GF-D8 (cell line): ENCODE results near the gene SSTR1.
A peak's percentile ranks its signal among the peaks of the same experiment; 100 is the strongest.

Experiments used
- DNase-seq: peaks from one replicate; lab custom pipeline; 2025; lab: John Stamatoyannopoulos, UW

Gene SSTR1

DNA sequence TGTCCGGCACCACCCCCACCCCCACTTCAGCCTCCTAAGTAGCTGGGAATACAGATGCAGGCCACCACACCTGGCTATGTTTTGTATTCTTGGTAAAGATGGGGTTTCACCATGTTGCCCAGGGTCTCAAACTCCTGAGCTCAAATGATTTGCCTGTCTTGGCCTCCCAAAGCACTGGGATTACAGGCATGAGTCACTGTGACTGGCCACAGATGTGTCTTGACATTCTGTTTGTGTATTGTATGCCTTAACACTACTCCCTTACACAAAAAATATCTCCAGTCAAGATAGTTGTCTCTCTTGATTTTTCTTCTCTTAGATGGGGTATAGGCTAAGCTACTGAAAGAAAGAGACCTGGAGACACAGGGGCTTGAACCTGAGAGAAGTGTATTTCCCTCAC, 30.6 kb downstream of the SSTR1 start:
- no peak for DNase-seq

GRCh38 chr14:38238878-38239277, 31.2 kb downstream of the SSTR1 start:
- DNase-seq, result no peak

GRCh38 chr14:38243696-38244240, 36.1 kb downstream of the SSTR1 start:
- no peak for DNase-seq

GRCh38 chr14:38248321-38249028, 40.8 kb downstream of the SSTR1 start:
- no peak for DNase-seq

- no peak for DNase-seq
Measured at GRCh38 chr14:38250331-38250730, 42.6 kb downstream of the SSTR1 start.

DNA sequence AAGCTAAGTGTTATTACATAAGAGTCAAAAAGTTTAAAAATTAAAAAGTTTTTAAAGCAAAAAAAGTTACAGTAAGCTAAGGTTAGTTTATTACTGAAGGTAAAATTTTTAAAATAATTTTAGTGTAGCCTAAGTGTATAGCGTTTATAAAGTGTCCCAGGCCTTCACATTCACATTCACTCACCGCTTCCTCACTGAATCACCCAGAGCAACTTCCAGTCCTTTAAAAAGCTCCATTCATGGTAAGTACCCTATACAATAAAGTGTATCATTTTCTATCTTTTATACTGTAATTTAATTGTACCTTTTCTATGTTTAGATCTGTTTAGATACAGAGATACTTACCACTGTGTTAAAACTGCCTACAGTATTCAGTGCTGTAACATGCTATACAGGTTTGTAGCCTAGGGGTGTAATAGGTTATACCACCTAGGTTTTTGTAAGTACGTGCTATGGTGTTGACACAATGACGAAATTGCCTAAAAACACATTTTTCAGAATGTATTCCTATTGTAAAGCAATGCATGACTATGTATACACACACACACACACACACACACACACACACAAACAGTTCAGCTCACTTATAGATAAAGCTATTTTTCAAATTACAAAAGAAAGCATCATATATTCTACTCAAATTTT, 44.5 kb downstream of the SSTR1 start:
- DNase-seq, result no peak

DNA sequence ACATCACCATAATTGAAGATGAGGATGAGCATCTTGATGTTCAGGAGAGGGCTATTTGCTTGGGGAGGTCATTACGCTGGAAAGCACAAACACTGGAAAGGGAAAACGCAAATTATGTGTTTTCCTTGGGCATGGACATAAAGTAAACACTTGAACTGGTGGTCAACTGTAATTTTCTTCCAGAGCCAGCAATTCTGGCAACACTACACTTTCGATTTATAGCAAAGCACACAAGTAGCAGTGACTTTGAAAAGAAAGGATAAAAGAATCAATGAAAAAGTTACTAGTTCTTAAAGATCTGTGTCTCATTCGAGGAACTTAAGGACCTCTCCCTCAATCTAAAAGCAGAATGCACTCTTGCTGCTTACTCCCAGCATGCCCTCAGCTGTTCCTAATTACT, 46.0 kb downstream of the SSTR1 start:
- DNase-seq, result no peak

DNA sequence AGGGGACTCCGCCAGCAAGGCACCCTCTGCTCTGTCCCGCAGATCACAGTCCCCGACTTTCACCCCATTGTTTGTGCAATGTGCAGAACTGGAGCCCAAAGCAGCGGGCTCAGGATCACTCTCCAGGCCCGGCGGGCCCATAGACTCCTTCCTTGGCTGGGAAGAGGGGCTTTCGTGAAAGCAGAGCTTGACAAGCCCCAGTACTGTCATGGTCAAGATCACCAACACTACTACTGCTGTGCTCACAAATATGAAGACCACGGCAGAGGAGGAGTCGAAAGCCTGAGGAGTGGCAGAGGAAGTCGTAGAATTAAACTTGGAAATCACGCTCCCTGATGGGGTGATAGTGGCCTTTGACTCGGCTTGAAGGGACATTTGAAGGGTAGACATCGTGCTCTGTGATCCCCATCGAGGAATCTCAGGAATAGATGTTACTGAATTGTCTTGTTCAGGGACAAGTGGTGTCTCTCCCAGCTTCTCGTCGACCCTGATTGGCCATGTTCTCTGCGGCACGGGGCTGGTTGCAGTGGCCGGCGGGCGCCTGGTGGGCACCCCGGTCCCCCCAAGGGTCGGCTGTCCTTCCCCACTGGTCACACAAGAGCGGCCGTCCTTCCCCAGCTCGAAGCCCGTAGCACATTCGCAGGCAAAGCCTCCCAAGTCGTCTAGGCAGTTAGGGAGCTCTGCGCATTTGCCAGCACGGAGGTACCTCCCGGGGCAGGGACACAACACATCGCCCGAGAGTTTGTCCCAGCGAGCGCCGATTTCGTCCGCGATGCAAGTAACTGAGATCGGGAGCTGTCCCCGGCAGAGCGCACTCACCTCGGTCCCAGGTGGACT, 47.1 kb downstream of the SSTR1 start:
- no peak for DNase-seq

DNA sequence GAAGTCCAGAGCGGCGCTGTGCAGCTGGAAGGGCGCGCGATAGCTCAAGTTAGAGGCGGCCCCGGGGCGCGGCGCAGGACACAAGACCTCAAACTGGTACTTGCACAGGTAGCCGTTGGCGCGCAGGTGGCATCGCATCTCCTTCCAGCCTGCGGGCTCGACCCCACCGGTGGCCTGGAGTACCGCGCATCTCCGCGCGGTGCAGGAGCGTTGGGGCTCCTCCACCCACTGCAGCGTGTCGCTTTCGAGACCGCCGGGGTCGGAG, 47.6 kb downstream of the SSTR1 start:
- DNase-seq, result no peak

DNA sequence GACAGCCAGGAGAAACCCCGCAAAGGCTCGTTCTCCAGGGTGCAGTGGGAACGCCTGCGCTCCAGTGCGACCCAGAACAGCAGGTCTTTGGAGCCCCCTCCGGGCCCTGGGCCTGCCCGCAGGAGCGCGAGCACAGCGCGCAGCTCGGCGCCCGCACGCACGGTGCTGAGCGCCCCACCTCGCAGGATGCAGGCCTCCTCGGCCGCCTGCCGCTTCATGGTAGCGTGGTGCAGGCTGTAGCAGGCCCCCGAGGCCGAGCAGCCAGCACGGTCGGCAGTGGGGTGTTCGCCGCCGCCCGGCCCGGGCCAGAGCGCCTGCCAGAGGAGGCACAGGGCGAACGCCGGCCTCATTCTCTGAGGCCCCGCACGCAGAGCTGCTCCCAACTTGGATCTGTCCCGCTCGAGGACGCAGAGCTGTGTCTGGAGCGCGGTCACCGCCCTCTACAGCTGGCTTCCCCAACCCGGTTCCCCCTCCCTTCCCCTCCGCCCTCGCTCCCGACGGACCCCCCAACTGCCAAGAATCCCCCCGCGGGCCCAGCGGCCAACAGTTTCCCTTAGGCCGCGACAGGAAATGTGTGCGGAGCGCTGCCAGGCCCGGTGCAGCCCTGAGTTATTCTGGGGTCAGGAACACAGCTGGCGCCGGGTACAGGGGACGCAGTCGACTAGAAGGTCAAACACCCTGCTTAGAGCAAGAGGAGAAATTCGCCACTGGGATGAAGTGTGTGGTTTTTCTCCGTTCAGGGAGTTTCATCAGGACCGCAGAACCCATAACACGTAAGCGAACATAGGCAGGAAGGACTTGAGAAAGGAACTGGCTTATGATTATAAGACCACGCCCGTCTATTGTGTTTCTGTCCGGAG, 48.2 kb downstream of the SSTR1 start, which contains the start of gene CLEC14A:
Gene CLEC14A, minus strand, starts transcription at position 421 of the 860 bp plus-strand sequence. Its CDS starts 71 bp downstream, at position 350.
- DNase-seq, result no peak

GRCh38 chr14:38256533-38256840, 48.8 kb downstream of the SSTR1 start:
- no peak for DNase-seq

GRCh38 chr14:38257507-38257906, 49.8 kb downstream of the SSTR1 start:
- DNase-seq, result no peak

DNA sequence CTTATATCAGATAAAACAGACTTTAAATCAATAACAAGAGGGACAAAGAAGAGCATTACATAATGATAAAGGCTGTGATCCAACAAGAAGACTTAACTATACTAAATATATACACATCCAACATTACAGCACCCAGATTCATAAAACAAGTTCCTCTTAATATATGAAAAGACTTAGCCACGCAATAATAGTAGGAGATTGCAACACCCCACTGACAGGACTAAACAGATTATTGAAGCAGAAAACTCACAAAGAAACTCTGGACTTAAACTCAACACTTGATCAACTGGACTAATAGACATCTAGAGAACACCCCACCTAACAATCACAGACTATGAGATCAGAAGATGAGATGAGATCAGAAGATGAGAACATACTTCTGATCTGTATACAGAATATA, 53.9 kb downstream of the SSTR1 start:
- peak; percentile 3 for DNase-seq
